OCI-LY7 (cell line): ENCODE results near the gene RBBP7. TPM values are rescaled to one million over a fixed set of nuclear protein-coding genes. Genes with fewer than 3 reads are reported as not detected.

Source experiments
- BruUV-seq: library from RNA; stranded (reverse); fragments of 400-500 nt; replicated peaks from 2 replicates; lab custom pipeline; 2021; lab: Mats Ljungman, UMichigan
- CTCF ChIA-PET: fragments of 300-600 bp; sonication (Branson Sonifier 250); formaldehyde crosslinking; loops from one replicate; lab custom pipeline; 2022; ENCODE audit warnings: antibody characterized with exemption; ENCODE audit not compliant: unreplicated experiment; lab: Charles Lee
- POLR2A ChIA-PET: fragments of 300-600 bp; sonication (Branson Sonifier 250); formaldehyde crosslinking; loops from one replicate; lab custom pipeline; 2022; ENCODE audit warnings: antibody characterized with exemption; lab: Charles Lee
- DNase-seq: peaks from one replicate; pipeline ENCODE4 v3.0.0-alpha.2; 2015; ENCODE audit warnings: low spot score
- H2AFZ ChIP-seq: fragments of 200-600 bp; sonication (generic), shearing (Covaris generic); 2 replicates; pipeline ENCODE4 v1.6.1; 2014; ENCODE audit warnings: mild to moderate bottlenecking, antibody characterized with exemption, low read length, moderate library complexity
- H3K27ac ChIP-seq: fragments of 200-600 bp; sonication (generic); 2 replicates; pipeline ENCODE4 v1.5.1; 2014; ENCODE audit warnings: mixed run types, low read depth, mild to moderate bottlenecking, moderate library complexity, low read length, inconsistent platforms; ENCODE audit not compliant: poor library complexity, severe bottlenecking
- H3K36me3 ChIP-seq: fragments of 200-600 bp; sonication (generic); 2 replicates; pipeline ENCODE4 v1.6.1; 2014; ENCODE audit warnings: mild to moderate bottlenecking, antibody characterized with exemption, low read length, moderate library complexity, mixed read lengths; ENCODE audit not compliant: insufficient read depth
- H3K4me1 ChIP-seq: fragments of 200-600 bp; sonication (generic); 2 replicates; pipeline ENCODE4 v1.5.1; 2014; ENCODE audit warnings: mild to moderate bottlenecking, low read length; ENCODE audit not compliant: insufficient read depth, poor library complexity, severe bottlenecking
- H3K4me2 ChIP-seq: fragments of 200-600 bp; sonication (generic); 2 replicates; pipeline ENCODE4 v1.6.1; 2014; ENCODE audit warnings: mild to moderate bottlenecking, low read length
- H3K4me3 ChIP-seq: fragments of 200-600 bp; sonication (generic); 2 replicates; pipeline ENCODE4 v1.5.1; 2014; ENCODE audit warnings: mild to moderate bottlenecking, low read depth, low read length; ENCODE audit not compliant: poor library complexity, severe bottlenecking
- H3K79me2 ChIP-seq: fragments of 200-600 bp; sonication (generic); 2 replicates; pipeline ENCODE4 v1.6.1; 2016; ENCODE audit warnings: low read depth, mild to moderate bottlenecking, low read length, moderate library complexity, mixed read lengths; ENCODE audit not compliant: insufficient read depth
- H3K9me2 ChIP-seq: fragments of 200-600 bp; sonication (generic); 2 replicates; pipeline ENCODE4 v1.6.1; 2016; ENCODE audit warnings: mild to moderate bottlenecking, low read length, mixed read lengths; ENCODE audit not compliant: insufficient read depth
- H3K9me3 ChIP-seq: fragments of 200-600 bp; sonication (generic); 2 replicates; pipeline ENCODE4 v1.6.1; 2014; ENCODE audit warnings: mild to moderate bottlenecking, mixed run types, low read length, mixed read lengths
- H4K20me1 ChIP-seq: fragments of 200-600 bp; sonication (generic); 2 replicates; pipeline ENCODE4 v1.6.1; 2014; ENCODE audit warnings: mild to moderate bottlenecking, antibody characterized with exemption, low read length, moderate library complexity, mixed read lengths; ENCODE audit not compliant: insufficient read depth
- EZH2phosphoT487 ChIP-seq: fragments of 200-600 bp; sonication (generic); IDR thresholded peaks from 2 replicates; pipeline ENCODE4 v1.6.1; 2018; ENCODE audit warnings: low read depth, borderline replicate concordance, mild to moderate bottlenecking, mixed run types, antibody characterized with exemption, low read length, moderate library complexity, mixed read lengths
- intact Hi-C: fragments of 100-400 bp; cut with micrococcal nuclease; formaldehyde crosslinking; loops from one replicate; pipeline ENCODE4 v1.10.0; 2022; ENCODE audit not compliant: unreplicated experiment
- total RNA-seq, 2 experiments: library from RNA; depleted of rRNA in 1 of 2; stranded (reverse); fragments of >200 nt in 1 of 2; shearing (Covaris generic) in 1 of 2; gene quantifications; 2 replicates each; pipeline ENCODE4 v1.2.3, GENCODE V29; 2014 to 2022
- TF ChIP-seq, protein P1 (sequence below): fragments of 200-600 bp; sonication (generic); conservative IDR thresholded peaks from 2 replicates; pipeline ENCODE4 v1.5.1; 2014; ENCODE audit warnings: mild to moderate bottlenecking, antibody characterized with exemption, low read length, moderate library complexity, mixed read lengths

The RBBP7 gene
- total RNA-seq, 2 experiments from 2014 or later, result 161 to 251 TPM

DNA sequence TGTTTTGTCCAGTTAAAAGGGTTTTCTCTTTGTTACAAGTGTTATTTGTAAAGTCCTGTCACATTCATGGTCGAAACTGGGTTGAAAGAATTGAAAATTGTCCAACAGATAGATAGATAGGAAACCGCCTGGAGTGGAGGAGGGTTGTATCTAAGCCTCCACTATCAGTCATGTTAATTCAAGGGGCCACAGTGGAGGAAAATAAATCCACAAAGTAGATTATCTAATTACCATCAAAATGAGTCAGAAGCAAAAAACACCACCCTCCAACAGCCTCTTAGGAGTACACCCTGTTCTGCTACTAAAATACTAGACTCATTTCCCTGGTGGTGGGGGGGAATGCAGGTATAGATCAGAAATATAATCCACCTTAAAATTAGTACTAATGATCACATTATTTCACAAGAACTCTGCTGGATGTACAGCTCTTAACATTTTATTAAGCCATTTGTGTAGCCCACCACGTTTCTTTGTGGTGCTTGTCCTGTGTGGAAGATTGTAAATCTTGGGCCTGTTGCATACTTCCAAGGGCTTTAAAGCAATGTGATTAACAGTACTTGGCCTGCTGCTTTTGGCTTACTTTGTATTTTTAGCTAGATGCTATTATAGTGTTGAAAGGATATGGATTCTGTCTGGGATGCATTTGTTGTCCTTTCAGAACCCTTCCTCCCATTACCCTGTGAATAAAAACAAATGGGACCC lies 26.8 kb downstream of the RBBP7 start:
- ChIA-PET POLR2A (no interaction called here), CTCF (no interaction called here)
- Histone ChIP-seq H2AFZ (no peak overlapping the region), H3K9me3 (no peaks in the 10 kb centered on the region), H3K4me1 (no peaks in the 10 kb centered on the region), H3K4me2 (no peak overlapping the region), H3K36me3 (peaks cover 94% of the 10 kb centered on the region), H4K20me1 (no peaks in the 10 kb centered on the region; the same call in 1 of the 2 replicates), H3K4me3 (no peak overlapping the region), H3K79me2 (peaks cover 2% of the 10 kb centered on the region; the same call in 1 of the 2 replicates), H3K9me2 (no peaks in the 10 kb centered on the region), H3K27ac (no peak overlapping the region)
- TSS peak; percentile 52 for BruUV-seq
- intact Hi-C loops, result no loop called here
- TF ChIP-seq EZH2phosphoT487, result no peak
- TF ChIP-seq, protein P1, sequence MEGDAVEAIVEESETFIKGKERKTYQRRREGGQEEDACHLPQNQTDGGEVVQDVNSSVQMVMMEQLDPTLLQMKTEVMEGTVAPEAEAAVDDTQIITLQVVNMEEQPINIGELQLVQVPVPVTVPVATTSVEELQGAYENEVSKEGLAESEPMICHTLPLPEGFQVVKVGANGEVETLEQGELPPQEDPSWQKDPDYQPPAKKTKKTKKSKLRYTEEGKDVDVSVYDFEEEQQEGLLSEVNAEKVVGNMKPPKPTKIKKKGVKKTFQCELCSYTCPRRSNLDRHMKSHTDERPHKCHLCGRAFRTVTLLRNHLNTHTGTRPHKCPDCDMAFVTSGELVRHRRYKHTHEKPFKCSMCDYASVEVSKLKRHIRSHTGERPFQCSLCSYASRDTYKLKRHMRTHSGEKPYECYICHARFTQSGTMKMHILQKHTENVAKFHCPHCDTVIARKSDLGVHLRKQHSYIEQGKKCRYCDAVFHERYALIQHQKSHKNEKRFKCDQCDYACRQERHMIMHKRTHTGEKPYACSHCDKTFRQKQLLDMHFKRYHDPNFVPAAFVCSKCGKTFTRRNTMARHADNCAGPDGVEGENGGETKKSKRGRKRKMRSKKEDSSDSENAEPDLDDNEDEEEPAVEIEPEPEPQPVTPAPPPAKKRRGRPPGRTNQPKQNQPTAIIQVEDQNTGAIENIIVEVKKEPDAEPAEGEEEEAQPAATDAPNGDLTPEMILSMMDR, result no peak
- no peak for DNase-seq

GRCh38 chrX:16842684-16843083 lies 27.5 kb downstream of the RBBP7 start:
- no peak overlapping the region for H3K4me3 ChIP-seq
- no peak overlapping the region for H3K27ac ChIP-seq
- H3K9me3 ChIP-seq, result no peaks in the 10 kb centered on the region
- peaks cover 94% of the 10 kb centered on the region for H3K36me3 ChIP-seq
- intact Hi-C loops, result no loop called here
- no peak overlapping the region for H2AFZ ChIP-seq
- H4K20me1 ChIP-seq, result no peaks in the 10 kb centered on the region; the same call in 1 of the 2 replicates
- no peak overlapping the region for H3K4me2 ChIP-seq
- ChIA-PET POLR2A (no interaction called here), CTCF (no interaction called here)
- H3K4me1 ChIP-seq, result no peaks in the 10 kb centered on the region
- no peak for DNase-seq
- H3K79me2 ChIP-seq, result no peaks in the 10 kb centered on the region
- H3K9me2 ChIP-seq, result no peaks in the 10 kb centered on the region
- BruUV-seq, result no TSS peak
- TF ChIP-seq, protein P1, result no peak
- TF ChIP-seq EZH2phosphoT487, result no peak

DNA sequence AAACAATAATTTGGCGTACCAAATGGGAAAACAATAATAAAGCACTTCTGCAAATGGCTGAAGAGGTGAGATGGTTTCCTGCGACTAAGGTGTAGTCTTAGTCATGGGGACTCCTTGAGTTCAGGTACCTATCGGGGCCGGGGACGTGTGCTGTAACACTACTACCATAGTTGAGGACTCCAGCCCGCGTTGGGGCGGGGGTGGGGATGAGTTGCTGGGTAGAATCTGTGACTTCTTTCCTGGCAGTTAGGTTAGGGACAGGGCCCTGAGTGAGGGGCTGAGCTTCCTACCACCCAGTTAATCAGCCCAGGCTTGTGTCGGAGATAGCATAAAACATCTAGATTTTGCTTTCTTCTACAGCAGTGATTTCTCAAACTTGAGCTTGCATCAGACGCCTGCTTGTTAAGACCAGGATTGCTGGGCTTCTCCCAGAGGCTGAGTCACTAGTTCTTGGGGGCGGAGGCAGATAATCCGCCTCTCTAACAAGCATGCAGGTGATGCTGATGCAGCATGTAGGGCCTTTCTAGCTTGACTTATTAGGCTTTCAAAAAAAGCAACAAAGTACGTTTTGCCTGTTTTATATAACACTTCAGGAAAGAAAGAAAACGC lies 30.2 kb downstream of the RBBP7 start:
- ChIA-PET CTCF (no interaction called here), POLR2A (interaction anchor here (0.5 kb wide), 1 partner anchor 181 kb away, joined by 3 read pairs; no protein-coding TSS in a partner anchor)
- no peak overlapping the region for H2AFZ ChIP-seq
- no peaks in the 10 kb centered on the region; the same call in 1 of the 2 replicates for H4K20me1 ChIP-seq
- H3K4me2 ChIP-seq, result no peak overlapping the region
- H3K9me3 ChIP-seq, result no peaks in the 10 kb centered on the region
- H3K27ac ChIP-seq, result no peak overlapping the region
- DNase-seq, result no peak
- intact Hi-C loops, result no loop called here
- no TSS peak for BruUV-seq
- no peaks in the 10 kb centered on the region for H3K9me2 ChIP-seq
- TF ChIP-seq, protein P1, result no peak
- TF ChIP-seq EZH2phosphoT487, result no peak
- no peaks in the 10 kb centered on the region for H3K79me2 ChIP-seq
- no peaks in the 10 kb centered on the region for H3K4me1 ChIP-seq
- H3K4me3 ChIP-seq, result no peak overlapping the region
- H3K36me3 ChIP-seq, result peaks cover 96% of the 10 kb centered on the region
